K562 (cell line): Measurements from ENCODE around the gene HDAC1. TPM values are rescaled to one million over a fixed set of nuclear protein-coding genes. Genes with fewer than 3 reads are reported as not detected.

Experiments
- ATAC-seq: fragments of 200-7000 bp; cut with Tn5 transposase; 3 replicates; pipeline ENCODE4 v1.9.1; 2020; ENCODE audit warnings: moderate library complexity
- BruUV-seq: library from RNA; stranded (reverse); fragments of 400-500 nt; replicated peaks from 2 replicates; lab custom pipeline; 2021; lab: Mats Ljungman, UMichigan
- CTCF ChIA-PET: fragments of 300-600 bp; formaldehyde crosslinking; extraction: SDS; loops from one replicate; lab custom pipeline; 2021; ENCODE audit warnings: low intra/inter-chr PET ratio; lab: Yijun Ruan, JAX
- POLR2A ChIA-PET: fragments of 300-600, 350-650 bp; sonication (Branson Sonifier 250); formaldehyde crosslinking; extraction: SDS; loops from one replicate; lab custom pipeline; 2021; ENCODE audit warnings: antibody characterized with exemption, inconsistent platforms; lab: Yijun Ruan, JAX
- DNase-seq, 4 experiments: peaks; one replicate each; pipeline versions ENCODE4 v3.0.0 to v3.0.0-alpha.2; 2011 to 2018; ENCODE audit warnings: low spot score in 3 of 4, mixed read lengths in 3 of 4; ENCODE audit errors: extremely low read depth in 1 of 4
- FAIRE-seq: peaks from 2 replicates; lab custom pipeline; 2011; peaks lifted over from hg19 to GRCh38; lab: Jason Lieb, UNC
- H2AFZ ChIP-seq: 2 replicates; pipeline ENCODE4 v1.6.0; 2011; ENCODE audit warnings: low read depth, low read length, control low read depth, inconsistent platforms
- H3K27ac ChIP-seq: fragments of 200-600 bp; 3 replicates; pipeline ENCODE4 v1.8.0; 2011; ENCODE audit warnings: low read depth, mild to moderate bottlenecking, control low read depth, inconsistent platforms, low read length, moderate library complexity, mixed read lengths; ENCODE audit errors: extremely low read depth
- H3K27me3 ChIP-seq, 2 experiments: fragments of 300-600 bp in 1 of 2; 2 replicates in 1 of 2; 3 replicates in 1 of 2; pipeline versions ENCODE4 v1.6.0 to v1.8.0; 2011; ENCODE audit warnings: inconsistent platforms in 2 of 2, low read length in 2 of 2, mild to moderate bottlenecking in 1 of 2, mixed read lengths in 1 of 2, moderate library complexity in 1 of 2; ENCODE audit not compliant: control insufficient read depth in 2 of 2, insufficient read depth in 2 of 2
- H3K36me3 ChIP-seq: fragments of 300-600 bp; 3 replicates; pipeline ENCODE4 v1.8.0; 2011; ENCODE audit warnings: mild to moderate bottlenecking, low read length, inconsistent platforms; ENCODE audit not compliant: control insufficient read depth, insufficient read depth
- H3K4me1 ChIP-seq, 2 experiments: fragments of 200-600 bp in 1 of 2; replicated peaks in 1 of 2; 2 replicates in 1 of 2; 3 replicates in 1 of 2; pipeline versions ENCODE4 v1.5.1 to v1.8.0; 2011; ENCODE audit warnings: inconsistent platforms in 2 of 2, low read length in 2 of 2, mild to moderate bottlenecking in 1 of 2, mixed read lengths in 1 of 2, moderate library complexity in 1 of 2; ENCODE audit not compliant: control insufficient read depth in 2 of 2, insufficient read depth in 2 of 2
- H3K4me2 ChIP-seq: 2 replicates; pipeline ENCODE4 v1.6.1; 2011; ENCODE audit warnings: low read length, control low read depth, inconsistent platforms, mixed read lengths; ENCODE audit not compliant: insufficient read depth
- H3K4me3 ChIP-seq: fragments of 200-600 bp; sonication (generic), shearing (Covaris generic); 2 replicates; pipeline ENCODE4 v1.5.1; 2016; ENCODE audit warnings: control low read depth, inconsistent platforms
- H3K79me2 ChIP-seq: fragments of 200-600 bp; 3 replicates; pipeline ENCODE4 v1.8.0; 2011; ENCODE audit warnings: low read length, inconsistent platforms; ENCODE audit not compliant: control insufficient read depth, insufficient read depth
- H3K9ac ChIP-seq, 2 experiments: 2 replicates each; pipeline versions ENCODE4 v1.6.0 to v1.6.1; 2011; ENCODE audit warnings: low read depth in 2 of 2, low read length in 2 of 2, control low read depth in 1 of 2, inconsistent platforms in 1 of 2, mild to moderate bottlenecking in 1 of 2, mixed read lengths in 1 of 2; ENCODE audit not compliant: insufficient read depth in 1 of 2
- H3K9me1 ChIP-seq: one replicate; pipeline ENCODE4 v1.6.0; 2011; ENCODE audit warnings: inconsistent platforms, mild to moderate bottlenecking, low read length, moderate library complexity; ENCODE audit not compliant: control insufficient read depth, insufficient read depth
- H3K9me3 ChIP-seq: replicated peaks from 2 replicates; pipeline ENCODE4 v1.5.1; 2011; ENCODE audit warnings: low read depth, low read length, inconsistent platforms; ENCODE audit not compliant: control insufficient read depth, insufficient read depth
- H4K20me1 ChIP-seq: replicated peaks from 2 replicates; pipeline ENCODE4 v1.6.1; 2011; ENCODE audit warnings: low read length, inconsistent platforms, mixed read lengths; ENCODE audit not compliant: control insufficient read depth, insufficient read depth
- CCNT2 ChIP-seq: IDR thresholded peaks from 2 replicates; pipeline ENCODE4 v1.6.1; 2011; ENCODE audit warnings: borderline replicate concordance, low read depth, mild to moderate bottlenecking, moderate library complexity, mixed read lengths, low read length; ENCODE audit not compliant: insufficient read length; ENCODE audit errors: extremely low read depth
- ESRRB ChIP-seq: fragments of 250-450 bp; sonication (Bioruptor Pico); IDR thresholded peaks from 2 replicates; pipeline ENCODE4 v1.5.0; 2020; ENCODE audit warnings: mild to moderate bottlenecking, moderate library complexity, borderline replicate concordance
- FOXA1 ChIP-seq: fragments of 450-650 bp; IDR thresholded peaks from 2 replicates; pipeline ENCODE4 v1.6.1; 2016; ENCODE audit warnings: mild to moderate bottlenecking, borderline replicate concordance
- FOXJ2 ChIP-seq: fragments of 200-800 bp; sonication (Bioruptor generic); IDR thresholded peaks from 2 replicates; pipeline ENCODE4 v1.6.1; 2016; ENCODE audit warnings: missing genetic modification characterization, missing compliant biosample characterization
- KLF1 ChIP-seq: fragments of 450-650 bp; IDR thresholded peaks from 2 replicates; pipeline ENCODE4 v1.6.1; 2016; ENCODE audit warnings: missing genetic modification characterization, missing compliant biosample characterization
- MCM5 ChIP-seq: fragments of 450-650 bp; IDR thresholded peaks from 2 replicates; pipeline ENCODE4 v1.6.1; 2016; ENCODE audit warnings: low read depth
- MYBL2 ChIP-seq, 2 experiments: fragments of 450-650 bp in 1 of 2; sonication (generic) in 1 of 2; formaldehyde crosslinking in 1 of 2; IDR thresholded peaks; 2 replicates each; pipeline versions ENCODE4 v1.6.1 to v1.8.1; 2017 to 2022; ENCODE audit warnings: borderline replicate concordance in 1 of 2, inconsistent platforms in 1 of 2, low read depth in 1 of 2, mild to moderate bottlenecking in 1 of 2, missing genetic modification reagents in 1 of 2, moderate library complexity in 1 of 2
- PCBP1 ChIP-seq: fragments of 200-400 bp; formaldehyde crosslinking; IDR thresholded peaks from 2 replicates; pipeline ENCODE4 v1.6.1; 2018; ENCODE audit warnings: mild to moderate bottlenecking, low read depth, low read length; ENCODE audit not compliant: poor library complexity, severe bottlenecking
- SNAPC5 ChIP-seq: fragments of 250-450 bp; sonication (Bioruptor Pico); IDR thresholded peaks from 2 replicates; pipeline ENCODE4 v1.8.0; 2021; ENCODE audit warnings: moderate library complexity, mild to moderate bottlenecking, inconsistent platforms
- ZNF146 ChIP-seq: IDR thresholded peaks from one replicate; pipeline ENCODE4 v1.6.1; 2018; ENCODE audit warnings: missing compliant biosample characterization; ENCODE audit not compliant: unreplicated experiment
- ZNF444 ChIP-seq: fragments of 250-450 bp; sonication (Bioruptor Pico); IDR thresholded peaks from 2 replicates; pipeline ENCODE4 v1.4.0; 2020; ENCODE audit warnings: mild to moderate bottlenecking, moderate library complexity
- ZNF584 ChIP-seq: fragments of 200-800 bp; sonication (Bioruptor generic); IDR thresholded peaks from 2 replicates; pipeline ENCODE4 v1.6.1; 2016; ENCODE audit warnings: low read depth, mild to moderate bottlenecking, missing genetic modification characterization, missing compliant biosample characterization
- ZNF589 ChIP-seq: fragments of 200-800 bp; sonication (Bioruptor generic); IDR thresholded peaks from 2 replicates; pipeline ENCODE4 v1.6.1; 2016; ENCODE audit warnings: low read depth, missing genetic modification characterization, missing compliant biosample characterization
- ZNF75A ChIP-seq: fragments of 450-650 bp; formaldehyde crosslinking; IDR thresholded peaks from 2 replicates; pipeline ENCODE4 v1.4.0; 2020; ENCODE audit warnings: mild to moderate bottlenecking
- WGBS: fragments of 100-300 bp; shearing (Covaris generic); methylation state at CpG from one replicate; pipeline ENCODE4 v1.1.6; 2016; ENCODE audit warnings: low coverage, mixed read lengths; ENCODE audit not compliant: insufficient coverage; ENCODE audit errors: missing lambda C conversion rate; 5-methylcytosine and 5-hydroxymethylcytosine counted together
- in situ Hi-C: fragments of 300-500 bp; cut with MboI; formaldehyde crosslinking; loops from 4 replicates; pipeline ENCODE4 v1.15.0; 2018; ENCODE audit warnings: inconsistent platforms, mixed read lengths
- intact Hi-C: fragments of 100-400 bp; cut with micrococcal nuclease; formaldehyde crosslinking; loops from 2 replicates; pipeline ENCODE4 v1.14.2; 2022
- polyA plus RNA-seq, 8 experiments: library from polyadenylated mRNA; depleted of rRNA in 4 of 8; stranded (reverse) in 5 of 8; unstranded in 3 of 8; fragments of >200 nt; fragmentation: Nextera tagmentation in 2 of 8; fragmentation: Illumina TruSeq in 1 of 8; extraction: Ambion mirVana in 2 of 8; extraction: Trizol in 1 of 8; gene quantifications; 2 replicates each; pipeline versions ENCODE4 v1.2.1 to v1.2.3, GENCODE V29; 2011 to 2014; ENCODE audit warnings: inconsistent platforms in 1 of 8, missing spikeins in 1 of 8
- total RNA-seq, 7 experiments: library from RNA; depleted of rRNA in 6 of 7; stranded (reverse); fragments of >200 nt in 6 of 7; fragmentation: Illumina TruSeq in 2 of 7; extraction: Trizol in 2 of 7; gene quantifications; 2 replicates each; pipeline versions ENCODE4 v1.2.1 to v1.2.3, GENCODE V29; 2011 to 2021; ENCODE audit warnings: low replicate concordance in 1 of 7
- TF ChIP-seq, protein P1 (sequence below), 2 experiments: IDR thresholded peaks; 2 replicates each; pipeline ENCODE4 v1.6.1; 2012; ENCODE audit warnings: improper control_type of control experiment in 2 of 2, low read depth in 2 of 2, low read length in 2 of 2, borderline replicate concordance in 1 of 2
- TF ChIP-seq, protein P2 (sequence below): fragments of 450-650 bp; IDR thresholded peaks from 2 replicates; pipeline ENCODE4 v1.6.1; 2016

Gene HDAC1
- total and polyA plus RNA-seq, 9 of the 15 experiments (the other 6 are each of a cell fraction or from before 2014, with no cell fraction given) = 169 to 384 (median 193) TPM

DNA sequence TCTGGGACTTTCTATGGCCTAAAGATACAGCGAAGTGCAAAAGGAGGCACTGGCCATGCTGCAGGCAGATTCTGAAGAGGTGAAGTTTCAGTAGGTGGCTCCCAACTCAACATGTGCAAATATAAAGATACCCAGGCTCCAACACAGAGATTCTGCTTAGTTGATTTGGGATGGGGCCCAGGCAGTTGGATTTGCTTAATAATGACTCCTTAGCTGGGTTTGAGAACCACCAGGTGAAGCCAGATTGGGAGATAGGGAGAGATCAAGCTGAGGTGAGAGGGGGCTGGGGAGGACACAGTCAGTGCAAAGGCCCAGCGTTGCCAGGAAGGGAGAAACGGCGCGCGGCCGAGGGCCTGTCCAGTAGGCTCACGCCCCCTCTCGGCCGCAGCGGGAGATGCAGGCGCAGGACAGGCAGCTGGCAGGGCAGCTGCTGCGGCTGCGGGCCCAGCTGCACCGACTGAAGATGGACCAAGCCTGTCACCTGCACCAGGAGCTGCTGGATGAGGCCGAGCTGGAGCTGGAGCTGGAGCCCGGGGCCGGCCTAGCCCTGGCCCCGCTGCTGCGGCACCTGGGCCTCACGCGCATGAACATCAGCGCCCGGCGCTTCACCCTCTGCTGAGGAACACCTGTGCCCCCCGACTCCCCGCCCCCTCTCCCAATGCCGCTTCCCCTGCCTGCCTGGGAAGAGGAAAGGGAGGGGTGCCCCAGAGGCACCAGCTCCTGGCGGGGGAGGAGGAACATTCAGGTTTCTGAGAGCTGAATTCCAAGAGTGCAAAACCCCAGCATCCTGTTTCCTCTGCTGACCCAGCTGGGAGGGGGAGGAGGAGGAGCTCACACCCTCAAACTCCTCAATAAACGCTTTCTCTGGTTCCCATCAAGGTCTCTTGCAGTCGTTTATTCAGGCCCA lies 43.6 kb upstream of the HDAC1 start:
- H3K36me3 ChIP-seq = no peaks in the 10 kb centered on the region
- no peaks in the 10 kb centered on the region for H3K27me3 ChIP-seq
- DNase-seq (peak; percentile 90 to 92 (median 92)), FAIRE-seq (peak; percentile 67), ATAC-seq (peak; percentile 93)
- no peak overlapping the region for H3K4me3 ChIP-seq
- ChIA-PET CTCF (interaction anchor here (0.7 to 1.4 kb wide), 2 partner anchors 32 to 138 kb away, joined by 3 to 8 read pairs; no protein-coding TSS in a partner anchor), POLR2A (interaction anchor here (0.6 to 1.9 kb wide), 15 partner anchors 7 to 89 kb away, joined by 3 to 9 read pairs (median 4); partner anchors contain the start of gene IQCC)
- peaks cover 27 to 33% of the 10 kb centered on the region in 2 experiments; a peak in 4 of 5 replicates for H3K4me1 ChIP-seq
- no peak overlapping the region for H3K27ac ChIP-seq
- intact Hi-C loops (loop anchor here (5.0 kb wide), 1 partner anchor 41 kb away; the partner anchor contains the start of genes DCDC2B and IQCC), in situ Hi-C loops (no loop called here)
- H3K9ac ChIP-seq = no peak overlapping the region
- H3K79me2 ChIP-seq = no peaks in the 10 kb centered on the region
- BruUV-seq = no TSS peak
- H4K20me1 ChIP-seq = no peaks in the 10 kb centered on the region
- WGBS = 9% methylated on average over 22 of the region's 31 CpGs
- H3K4me2 ChIP-seq = peak overlapping the region; percentile 54; the same call in 1 of the 2 replicates
- H2AFZ ChIP-seq = peak overlapping the region; percentile 99
- H3K9me1 ChIP-seq = no peaks in the 10 kb centered on the region
- no peaks in the 10 kb centered on the region for H3K9me3 ChIP-seq
- TF ChIP-seq MCM5 (no peak), FOXA1 (no peak), FOXJ2 (tag) (no peak), SNAPC5 (CRISPR knock-in tag) (no peak), CCNT2 (peak; percentile 66), ZNF444 (CRISPR knock-in tag) (no peak), ZNF146 (CRISPR knock-in tag) (no peak), MYBL2 (IDR thresholded peaks at IDR 0.05; ENCODE audit: low read depth) (no peak), MYBL2 (CRISPR knock-in tag; IDR thresholded peaks at IDR 0.05; ENCODE audit: borderline replicate concordance) (no peak), ZNF75A (CRISPR knock-in tag) (no peak), KLF1 (tag) (no peak), ESRRB (no peak), ZNF584 (CRISPR knock-in tag) (no peak), PCBP1 (peak; percentile 70), ZNF589 (CRISPR knock-in tag) (no peak)
- TF ChIP-seq, protein P1, sequence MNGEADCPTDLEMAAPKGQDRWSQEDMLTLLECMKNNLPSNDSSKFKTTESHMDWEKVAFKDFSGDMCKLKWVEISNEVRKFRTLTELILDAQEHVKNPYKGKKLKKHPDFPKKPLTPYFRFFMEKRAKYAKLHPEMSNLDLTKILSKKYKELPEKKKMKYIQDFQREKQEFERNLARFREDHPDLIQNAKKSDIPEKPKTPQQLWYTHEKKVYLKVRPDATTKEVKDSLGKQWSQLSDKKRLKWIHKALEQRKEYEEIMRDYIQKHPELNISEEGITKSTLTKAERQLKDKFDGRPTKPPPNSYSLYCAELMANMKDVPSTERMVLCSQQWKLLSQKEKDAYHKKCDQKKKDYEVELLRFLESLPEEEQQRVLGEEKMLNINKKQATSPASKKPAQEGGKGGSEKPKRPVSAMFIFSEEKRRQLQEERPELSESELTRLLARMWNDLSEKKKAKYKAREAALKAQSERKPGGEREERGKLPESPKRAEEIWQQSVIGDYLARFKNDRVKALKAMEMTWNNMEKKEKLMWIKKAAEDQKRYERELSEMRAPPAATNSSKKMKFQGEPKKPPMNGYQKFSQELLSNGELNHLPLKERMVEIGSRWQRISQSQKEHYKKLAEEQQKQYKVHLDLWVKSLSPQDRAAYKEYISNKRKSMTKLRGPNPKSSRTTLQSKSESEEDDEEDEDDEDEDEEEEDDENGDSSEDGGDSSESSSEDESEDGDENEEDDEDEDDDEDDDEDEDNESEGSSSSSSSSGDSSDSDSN (IDR thresholded peaks at IDR 0.05; ENCODE audit: borderline replicate concordance in 1 of 2, low read depth in 2 of 2, low read length in 2 of 2) = no peak
- TF ChIP-seq, protein P2, sequence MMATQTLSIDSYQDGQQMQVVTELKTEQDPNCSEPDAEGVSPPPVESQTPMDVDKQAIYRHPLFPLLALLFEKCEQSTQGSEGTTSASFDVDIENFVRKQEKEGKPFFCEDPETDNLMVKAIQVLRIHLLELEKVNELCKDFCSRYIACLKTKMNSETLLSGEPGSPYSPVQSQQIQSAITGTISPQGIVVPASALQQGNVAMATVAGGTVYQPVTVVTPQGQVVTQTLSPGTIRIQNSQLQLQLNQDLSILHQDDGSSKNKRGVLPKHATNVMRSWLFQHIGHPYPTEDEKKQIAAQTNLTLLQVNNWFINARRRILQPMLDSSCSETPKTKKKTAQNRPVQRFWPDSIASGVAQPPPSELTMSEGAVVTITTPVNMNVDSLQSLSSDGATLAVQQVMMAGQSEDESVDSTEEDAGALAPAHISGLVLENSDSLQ = peak; percentile 5; the same call in 1 of the 2 replicates
